ENCODE results near the gene NDUFB10.

Gene NDUFB10

GRCh38 chr16:1965396-1966001 is 6.2 kb downstream of the NDUFB10 start:
- H2AFZ ChIP-seq (ENCODE audit: low read depth, low read length), result peak overlapping the region; percentile 72

GRCh38 chr16:1966460-1966859 is 7.1 kb downstream of the NDUFB10 start, which contains the start of gene RNF151:
TSS of gene RNF151 (plus strand) at chr16:1966856. CDS start at chr16:1966882, 26 bp downstream.
- H3K18ac ChIP-seq (ENCODE audit: low read depth in 1 of 2, low read length in 2 of 2), result no peak within 1 kb of the TSS
- H3K9ac ChIP-seq (ENCODE audit: low read length), result peak within 1 kb of the TSS; percentile 97
- H2BK5ac ChIP-seq (ENCODE audit: low read depth, low read length, poor library complexity, severe bottlenecking), result no peak within 1 kb of the TSS
- no peak within 1 kb of the TSS for H2BK15ac ChIP-seq (ENCODE audit: low read depth, poor library complexity, severe bottlenecking)
- H3K9me3 ChIP-seq (ENCODE audit: control insufficient read depth, low read length), result peaks cover 4% of the 10 kb centered on the region
- H3K4me2 ChIP-seq (ENCODE audit: low read length, poor library complexity, severe bottlenecking), result peak within 1 kb of the TSS; percentile 92
- peak within 1 kb of the TSS in 1 of 2 experiments; percentile 91 for H3K4me3 ChIP-seq (ENCODE audit: insufficient read depth in 1 of 2, low read depth in 1 of 2, low read length in 2 of 2)
- DNase-seq, result no peak
- H3K27me3 ChIP-seq (ENCODE audit: control insufficient read depth in 1 of 2, insufficient read depth in 1 of 2, low read length in 2 of 2), result no peaks in the 10 kb centered on the region
- peaks cover 27% of the 10 kb centered on the region for H3K4me1 ChIP-seq (ENCODE audit: control insufficient read depth, insufficient read depth, low read depth, low read length)
- peaks cover 26 to 28% of the 10 kb centered on the region in 2 experiments for H3K36me3 ChIP-seq (ENCODE audit: control insufficient read depth in 1 of 2, insufficient read depth in 2 of 2, low read depth in 1 of 2, low read length in 2 of 2)
- H4K8ac ChIP-seq (ENCODE audit: low read length), result no peak within 1 kb of the TSS
- H2BK12ac ChIP-seq (ENCODE audit: low read length in 2 of 2), result peak within 1 kb of the TSS in 1 of 2 experiments; percentile 12
- no peak within 1 kb of the TSS for H3K27ac ChIP-seq (ENCODE audit: low read length, poor library complexity, severe bottlenecking)
- no peak within 1 kb of the TSS for H2AFZ ChIP-seq (ENCODE audit: low read depth, low read length)
- no peak within 1 kb of the TSS for H2BK120ac ChIP-seq (ENCODE audit: low read depth, low read length)
- H3K79me1 ChIP-seq (replicated peaks; ENCODE audit: low read length, poor library complexity, severe bottlenecking), result peaks cover 10% of the 10 kb centered on the region
- H3K14ac ChIP-seq (ENCODE audit: low read length in 2 of 2), result no peak within 1 kb of the TSS
- no peak within 1 kb of the TSS for H4K91ac ChIP-seq (ENCODE audit: low read length)
- H2AK5ac ChIP-seq (ENCODE audit: low read length, severe bottlenecking), result peak within 1 kb of the TSS; percentile 53
- 98% methylated on average over 6 of the region's 6 CpGs for WGBS
- H3K23ac ChIP-seq (ENCODE audit: low read length in 2 of 2), result no peak within 1 kb of the TSS
- H3K4ac ChIP-seq (ENCODE audit: low read depth in 1 of 2, low read length in 2 of 2), result peak within 1 kb of the TSS in 1 of 2 experiments; percentile 20

More at GRCh38 chr16:1965396-1966001, 6.2 kb downstream of the NDUFB10 start:
- Histone ChIP-seq H3K27me3 (ENCODE audit: control insufficient read depth in 1 of 2, insufficient read depth in 1 of 2, low read length in 2 of 2) (no peaks in the 10 kb centered on the region), H3K4me2 (ENCODE audit: low read length, poor library complexity, severe bottlenecking) (peak overlapping the region; percentile 92), H3K23ac (ENCODE audit: low read length in 2 of 2) (peak overlapping the region in 1 of 2 experiments; percentile 81), H3K4me3 (ENCODE audit: insufficient read depth in 1 of 2, low read depth in 1 of 2, low read length in 2 of 2) (peak overlapping the region; percentile 88 to 91), H2BK15ac (ENCODE audit: low read depth, poor library complexity, severe bottlenecking) (peak overlapping the region; percentile 55), H3K4me1 (ENCODE audit: control insufficient read depth, insufficient read depth, low read depth, low read length) (peaks cover 28% of the 10 kb centered on the region), H3K9ac (ENCODE audit: low read length) (peak overlapping the region; percentile 97), H2BK5ac (ENCODE audit: low read depth, low read length, poor library complexity, severe bottlenecking) (peak overlapping the region; percentile 9), H3K18ac (ENCODE audit: low read depth in 1 of 2, low read length in 2 of 2) (peak overlapping the region; percentile 79 to 93), H2AK5ac (ENCODE audit: low read length, severe bottlenecking) (peak overlapping the region; percentile 57), H3K4ac (ENCODE audit: low read depth in 1 of 2, low read length in 2 of 2) (peak overlapping the region; percentile 86 to 93), H3K27ac (ENCODE audit: low read length, poor library complexity, severe bottlenecking) (peak overlapping the region; percentile 21), H3K14ac (ENCODE audit: low read length in 2 of 2) (peak overlapping the region in 1 of 2 experiments; percentile 26), H4K91ac (ENCODE audit: low read length) (peak overlapping the region; percentile 74), H2BK120ac (ENCODE audit: low read depth, low read length) (peak overlapping the region; percentile 77), H3K36me3 (ENCODE audit: control insufficient read depth in 1 of 2, insufficient read depth in 2 of 2, low read depth in 1 of 2, low read length in 2 of 2) (peaks cover 33 to 34% of the 10 kb centered on the region in 2 experiments), H4K8ac (ENCODE audit: low read length) (peak overlapping the region; percentile 81), H3K79me1 (replicated peaks; ENCODE audit: low read length, poor library complexity, severe bottlenecking) (peaks cover 8% of the 10 kb centered on the region), H3K9me3 (ENCODE audit: control insufficient read depth, low read length) (peaks cover 4% of the 10 kb centered on the region), H2BK12ac (ENCODE audit: low read length in 2 of 2) (peak overlapping the region in 1 of 2 experiments; percentile 12)
- no peak for DNase-seq
- 28% methylated on average over 23 of the region's 24 CpGs for WGBS

GRCh38 chr16:1968146-1968953 is 9.0 kb downstream of the NDUFB10 start:
- no peak for DNase-seq
- Histone ChIP-seq H3K4ac (ENCODE audit: low read depth in 1 of 2, low read length in 2 of 2) (peak overlapping the region in 1 of 2 experiments; percentile 46), H2BK120ac (ENCODE audit: low read depth, low read length) (no peak overlapping the region)

More at GRCh38 chr16:1968146-1968953, 9.0 kb downstream of the NDUFB10 start:
- 93% methylated on average over 41 of the region's 41 CpGs for WGBS
- Histone ChIP-seq H3K79me1 (replicated peaks; ENCODE audit: low read length, poor library complexity, severe bottlenecking) (peaks cover 12% of the 10 kb centered on the region), H2BK15ac (ENCODE audit: low read depth, poor library complexity, severe bottlenecking) (no peak overlapping the region), H3K4me2 (ENCODE audit: low read length, poor library complexity, severe bottlenecking) (no peak overlapping the region), H2AFZ (ENCODE audit: low read depth, low read length) (no peak overlapping the region), H3K23ac (ENCODE audit: low read length in 2 of 2) (no peak overlapping the region), H2BK5ac (ENCODE audit: low read depth, low read length, poor library complexity, severe bottlenecking) (no peak overlapping the region), H3K36me3 (ENCODE audit: control insufficient read depth in 1 of 2, insufficient read depth in 2 of 2, low read depth in 1 of 2, low read length in 2 of 2) (peaks cover 8 to 11% of the 10 kb centered on the region in 2 experiments), H4K8ac (ENCODE audit: low read length) (no peak overlapping the region), H2BK12ac (ENCODE audit: low read length in 2 of 2) (no peak overlapping the region), H3K14ac (ENCODE audit: low read length in 2 of 2) (no peak overlapping the region), H3K4me3 (ENCODE audit: insufficient read depth in 1 of 2, low read depth in 1 of 2, low read length in 2 of 2) (no peak overlapping the region), H3K18ac (ENCODE audit: low read depth in 1 of 2, low read length in 2 of 2) (no peak overlapping the region), H3K27me3 (ENCODE audit: control insufficient read depth in 1 of 2, insufficient read depth in 1 of 2, low read length in 2 of 2) (no peaks in the 10 kb centered on the region), H2AK5ac (ENCODE audit: low read length, severe bottlenecking) (no peak overlapping the region), H3K4me1 (ENCODE audit: control insufficient read depth, insufficient read depth, low read depth, low read length) (peaks cover 21% of the 10 kb centered on the region), H4K91ac (ENCODE audit: low read length) (no peak overlapping the region), H3K9ac (ENCODE audit: low read length) (no peak overlapping the region), H3K9me3 (ENCODE audit: control insufficient read depth, low read length) (peaks cover 4% of the 10 kb centered on the region), H3K27ac (ENCODE audit: low read length, poor library complexity, severe bottlenecking) (no peak overlapping the region)
